Upper lobe of right lung (tissue), 1 donor: ENCODE measurements around the gene ZNF778. TPM values are rescaled to one million over a fixed set of nuclear protein-coding genes. Genes with fewer than 3 reads are reported as not detected.

Experiments
- ATAC-seq: fragments of 200-7000 bp; cut with Tn5 transposase; one replicate; pipeline ENCODE4 v1.9.1; 2020; ENCODE audit warnings: mild to moderate bottlenecking, moderate library complexity
- DNase-seq: peaks from one replicate; pipeline ENCODE4 v3.0.0-alpha.2; 2020
- H3K27ac ChIP-seq: fragments of 200-600 bp; one replicate; pipeline ENCODE4 v1.8.0; 2022
- H3K27me3 ChIP-seq: fragments of 200-600 bp; one replicate; pipeline ENCODE4 v1.8.0; 2022; ENCODE audit warnings: mild to moderate bottlenecking
- H3K36me3 ChIP-seq: fragments of 200-600 bp; one replicate; pipeline ENCODE4 v1.8.0; 2022
- H3K4me1 ChIP-seq: fragments of 200-600 bp; one replicate; pipeline ENCODE4 v1.8.0; 2022
- H3K4me3 ChIP-seq: fragments of 200-600 bp; one replicate; pipeline ENCODE4 v1.8.0; 2022; ENCODE audit warnings: mild to moderate bottlenecking
- H3K9me3 ChIP-seq: fragments of 200-600 bp; one replicate; pipeline ENCODE4 v1.8.0; 2022
- intact Hi-C: fragments of 100-400 bp; cut with DNase I; formaldehyde crosslinking; loops from one replicate; pipeline ENCODE4 v1.11.0; 2022
- long read RNA-seq: library from polyadenylated mRNA; unstranded; transcript quantifications from one replicate; pipeline ENCODE4 v2.0.0, GENCODE V29; 2021
- total RNA-seq: library from RNA; stranded (reverse); fragmentation: NEBNext Ultra II Directional; extraction: Animal tissue kit (Norgen Biotek cat#: 25700); gene quantifications from one replicate; pipeline ENCODE4 v1.2.1, GENCODE V29; 2021
- TF ChIP-seq, protein P1 (sequence below): fragments of 200-600 bp; IDR thresholded peaks from one replicate; pipeline ENCODE4 v1.8.0; 2022; ENCODE audit warnings: antibody characterized with exemption
- donor health status: DM: no; HTN: yes; CAD: no; lungs with severe emphysema.

Gene ZNF778
- 10.3 TPM for total RNA-seq
- long read RNA-seq, partial matches to known transcripts, result 0 of 11 reads
- long read RNA-seq, other reads (novel, unspliced or antisense), result 11 of 11 reads

DNA sequence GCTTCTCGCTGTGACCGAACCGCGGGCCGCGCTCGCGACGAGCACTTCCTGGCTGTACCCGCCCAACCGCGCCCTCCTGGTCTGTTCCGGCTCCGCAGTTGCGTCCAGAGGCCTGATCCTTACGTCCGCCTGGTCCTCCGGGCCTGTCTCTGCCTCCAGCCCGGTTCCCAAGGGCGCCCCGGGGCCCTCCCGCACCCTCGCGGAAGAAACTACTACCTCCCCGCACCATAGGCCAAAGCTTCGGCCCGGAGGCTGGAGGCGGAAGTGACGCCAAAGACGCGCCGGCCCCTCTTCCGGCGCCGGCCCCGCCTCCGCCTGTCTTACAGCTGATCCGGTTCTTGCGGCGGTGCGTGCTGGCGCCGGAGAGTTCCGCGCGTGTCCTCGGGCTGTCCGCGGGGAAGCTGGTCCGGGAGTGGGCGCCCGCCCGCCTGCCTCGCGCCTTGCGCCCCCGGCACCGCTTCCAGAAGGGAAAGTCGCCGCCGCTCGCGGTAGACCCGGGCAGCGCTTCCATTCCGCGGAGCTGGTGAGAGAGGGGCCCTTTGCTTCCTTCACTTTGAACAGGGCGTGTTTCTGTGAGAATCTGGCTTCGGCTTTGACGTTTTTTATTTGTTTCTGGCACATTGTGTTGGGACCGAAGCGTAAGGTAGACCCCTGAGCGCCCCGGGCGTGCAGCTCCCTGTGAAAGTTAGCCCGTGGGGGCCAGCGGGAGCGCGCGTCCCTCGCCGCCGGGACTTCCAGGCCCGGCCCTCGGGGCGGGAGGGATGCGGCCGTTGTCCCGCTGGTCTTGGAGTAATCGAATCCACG, at the start of gene ZNF778:
Gene ZNF778 (plus strand): TSS at position 316 of the 804 bp plus-strand sequence. CDS start 3,425 bp downstream, outside the sequence.
- intact Hi-C loops, result loop anchor here (10.0 kb wide), 1 partner anchor 273 kb away; no protein-coding TSS in a partner anchor
- H3K27me3 ChIP-seq, result no peaks in the 10 kb centered on the region
- DNase-seq (peak; percentile 92), ATAC-seq (peak; percentile 97)
- peaks cover 14% of the 10 kb centered on the region for H3K36me3 ChIP-seq
- TF ChIP-seq, protein P1, sequence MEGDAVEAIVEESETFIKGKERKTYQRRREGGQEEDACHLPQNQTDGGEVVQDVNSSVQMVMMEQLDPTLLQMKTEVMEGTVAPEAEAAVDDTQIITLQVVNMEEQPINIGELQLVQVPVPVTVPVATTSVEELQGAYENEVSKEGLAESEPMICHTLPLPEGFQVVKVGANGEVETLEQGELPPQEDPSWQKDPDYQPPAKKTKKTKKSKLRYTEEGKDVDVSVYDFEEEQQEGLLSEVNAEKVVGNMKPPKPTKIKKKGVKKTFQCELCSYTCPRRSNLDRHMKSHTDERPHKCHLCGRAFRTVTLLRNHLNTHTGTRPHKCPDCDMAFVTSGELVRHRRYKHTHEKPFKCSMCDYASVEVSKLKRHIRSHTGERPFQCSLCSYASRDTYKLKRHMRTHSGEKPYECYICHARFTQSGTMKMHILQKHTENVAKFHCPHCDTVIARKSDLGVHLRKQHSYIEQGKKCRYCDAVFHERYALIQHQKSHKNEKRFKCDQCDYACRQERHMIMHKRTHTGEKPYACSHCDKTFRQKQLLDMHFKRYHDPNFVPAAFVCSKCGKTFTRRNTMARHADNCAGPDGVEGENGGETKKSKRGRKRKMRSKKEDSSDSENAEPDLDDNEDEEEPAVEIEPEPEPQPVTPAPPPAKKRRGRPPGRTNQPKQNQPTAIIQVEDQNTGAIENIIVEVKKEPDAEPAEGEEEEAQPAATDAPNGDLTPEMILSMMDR, result no peak
- H3K27ac ChIP-seq, result peak within 1 kb of the TSS; percentile 93
- H3K4me1 ChIP-seq, result peaks cover 23% of the 10 kb centered on the region
- no peaks in the 10 kb centered on the region for H3K9me3 ChIP-seq
- H3K4me3 ChIP-seq, result peak within 1 kb of the TSS; percentile 72

DNA sequence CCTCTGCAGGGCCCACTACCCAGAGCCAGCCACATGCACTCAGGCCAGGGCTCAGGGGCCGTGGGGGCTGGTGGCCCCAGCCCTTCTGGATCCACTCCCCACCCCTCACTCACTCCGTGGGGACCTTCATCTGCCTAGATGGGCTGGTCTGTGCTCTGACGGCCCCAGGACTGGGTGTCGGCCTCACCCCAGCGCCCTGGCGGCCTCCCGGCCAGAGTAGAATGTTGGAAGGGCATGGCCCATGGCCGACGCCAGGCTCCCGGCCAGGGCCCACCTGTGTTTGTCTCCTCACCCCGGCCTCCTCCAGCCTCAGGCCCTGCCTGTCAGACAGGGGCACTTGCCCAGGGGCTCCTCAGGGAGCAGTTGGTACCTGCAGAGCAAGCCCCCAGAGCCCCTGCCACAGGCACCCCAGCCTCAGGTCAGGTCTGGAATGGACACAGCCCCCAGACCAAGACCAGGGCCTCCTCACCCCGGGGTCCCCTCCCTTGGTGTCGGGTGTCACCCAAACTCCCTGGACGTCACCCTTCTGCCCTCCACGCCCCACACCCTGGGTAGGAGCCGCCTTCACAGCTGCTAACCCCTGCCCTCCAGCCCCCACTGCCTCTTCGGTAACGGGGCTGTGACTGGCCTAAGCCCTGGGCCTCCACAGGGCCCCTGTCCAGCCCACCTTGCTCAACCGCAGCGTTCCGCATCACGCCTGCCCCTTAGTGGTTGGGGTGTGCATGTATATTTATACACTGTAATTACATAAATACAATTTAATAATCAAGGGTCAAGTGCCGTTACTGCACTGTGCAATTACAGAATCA, 48.9 kb upstream of the ZNF778 start:
- no peak for ATAC-seq
- no peak for DNase-seq
- Histone ChIP-seq H3K9me3 (no peaks in the 10 kb centered on the region), H3K27ac (no peak overlapping the region), H3K4me3 (no peak overlapping the region), H3K4me1 (peaks cover 15% of the 10 kb centered on the region), H3K36me3 (no peaks in the 10 kb centered on the region), H3K27me3 (peaks cover 15% of the 10 kb centered on the region)
- TF ChIP-seq, protein P1, result no peak
- intact Hi-C loops, result no loop called here

DNA sequence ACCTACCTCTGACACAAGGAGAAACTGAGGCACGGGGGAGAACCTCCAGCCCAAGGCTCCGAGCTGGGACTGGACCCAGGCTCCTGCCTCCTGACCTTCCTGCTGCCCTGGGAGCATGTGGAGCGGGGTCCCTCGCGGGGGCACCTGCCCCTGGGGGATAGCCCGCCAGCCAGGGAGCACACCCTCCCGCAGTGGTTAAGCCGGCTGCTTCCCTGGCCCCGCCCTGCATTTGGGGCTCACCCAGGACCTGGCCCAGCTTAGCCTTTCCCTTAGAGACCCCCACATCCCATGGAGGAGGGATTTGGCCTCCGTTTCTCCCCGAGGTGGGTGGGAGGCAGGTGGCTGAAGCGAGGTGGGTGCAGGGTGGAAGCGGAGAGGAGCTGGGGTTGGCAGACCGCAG, 47.7 kb upstream of the ZNF778 start:
- H3K4me3 ChIP-seq, result no peak overlapping the region
- no peaks in the 10 kb centered on the region for H3K36me3 ChIP-seq
- H3K4me1 ChIP-seq, result peaks cover 15% of the 10 kb centered on the region
- H3K27me3 ChIP-seq, result peaks cover 15% of the 10 kb centered on the region
- TF ChIP-seq, protein P1, result no peak
- no peaks in the 10 kb centered on the region for H3K9me3 ChIP-seq
- ATAC-seq, result no peak
- no peak overlapping the region for H3K27ac ChIP-seq
- intact Hi-C loops, result no loop called here
- DNase-seq, result no peak

DNA sequence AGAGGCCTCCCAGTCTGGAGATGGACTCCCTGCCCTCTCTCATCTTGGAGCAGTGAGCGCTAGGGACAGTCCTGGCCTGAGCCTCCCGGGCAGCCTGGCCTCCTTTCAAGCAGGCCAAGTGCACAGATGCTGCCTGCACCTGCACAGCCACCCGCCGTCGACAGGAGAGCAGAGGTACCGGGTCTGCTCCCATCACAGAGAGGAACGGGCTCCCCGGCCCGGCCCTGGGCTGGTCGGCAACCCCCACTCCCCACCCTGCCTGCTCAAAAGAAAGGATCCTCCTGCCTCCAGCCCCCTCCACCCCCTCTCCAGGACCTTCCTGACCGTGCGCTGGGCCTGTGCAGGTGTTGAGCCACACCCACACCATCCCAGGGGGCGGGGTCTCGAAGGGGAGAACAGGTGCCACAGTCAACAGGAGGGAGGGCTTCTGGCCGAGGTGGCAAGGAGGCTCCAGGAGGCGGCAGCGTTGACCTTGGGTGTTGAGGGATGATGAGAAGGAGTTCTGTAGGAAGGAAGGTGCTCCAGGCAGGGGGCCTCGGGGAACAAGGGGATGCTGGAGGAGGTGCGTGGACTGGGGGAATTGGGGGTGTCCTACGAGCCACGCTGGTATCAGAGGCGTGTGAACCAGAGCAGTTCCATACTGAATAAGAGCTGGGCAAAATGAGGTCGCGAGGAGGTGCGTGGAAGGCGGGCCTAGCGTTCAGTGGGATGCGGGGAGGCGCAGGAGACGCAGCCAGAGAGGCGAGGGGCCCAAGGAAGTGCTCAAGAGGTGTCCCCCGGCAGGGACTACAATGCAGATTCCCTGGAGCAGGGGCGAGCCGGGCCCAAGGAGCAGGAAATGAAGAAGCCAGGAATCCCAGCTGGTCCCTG, 46.9 kb upstream of the ZNF778 start:
- DNase-seq (peak; percentile 86), ATAC-seq (peak; percentile 3)
- Histone ChIP-seq H3K4me1 (peaks cover 15% of the 10 kb centered on the region), H3K27ac (no peak overlapping the region), H3K4me3 (peak overlapping the region; percentile 33), H3K9me3 (no peaks in the 10 kb centered on the region), H3K36me3 (no peaks in the 10 kb centered on the region), H3K27me3 (peaks cover 15% of the 10 kb centered on the region)
- TF ChIP-seq, protein P1, result no peak
- intact Hi-C loops, result no loop called here
